HepG2 (cell line): ENCODE results near the gene RHBDL1. TPM values are rescaled to one million over a fixed set of nuclear protein-coding genes. Genes with fewer than 3 reads are reported as not detected.

Experiments used
- EHMT2 ChIP-seq: fragments of 200-600 bp; sonication (generic); IDR thresholded peaks from 2 replicates; pipeline ENCODE4 v1.7.0; 2017; ENCODE audit warnings: antibody characterized with exemption, low read depth, low read length, borderline replicate concordance
- GATAD1 ChIP-seq: IDR thresholded peaks from 2 replicates; pipeline ENCODE4 v1.6.1; 2016; ENCODE audit warnings: missing genetic modification reagents, missing compliant biosample characterization
- LCORL ChIP-seq, 2 experiments: fragments of 450-650 bp in 1 of 2; sonication (generic) in 1 of 2; formaldehyde crosslinking in 1 of 2; IDR thresholded peaks; 2 replicates each; pipeline versions ENCODE4 v1.5.0 to v1.6.1; 2017 to 2020; ENCODE audit warnings: antibody characterized with exemption in 1 of 2, missing genetic modification reagents in 1 of 2
- NRL ChIP-seq: sonication (generic); formaldehyde crosslinking; IDR thresholded peaks from 2 replicates; pipeline ENCODE4 v1.5.0; 2020; ENCODE audit warnings: missing genetic modification reagents, mild to moderate bottlenecking, moderate library complexity, borderline replicate concordance
- RFXAP ChIP-seq: sonication (generic); formaldehyde crosslinking; IDR thresholded peaks from 2 replicates; pipeline ENCODE4 v1.4.0; 2020; ENCODE audit warnings: missing genetic modification reagents, borderline replicate concordance
- SRF ChIP-seq: IDR thresholded peaks from 2 replicates; pipeline ENCODE4 v1.6.1; 2011; ENCODE audit warnings: mild to moderate bottlenecking, low read depth, low read length, moderate library complexity
- ZNF337 ChIP-seq: sonication (generic); formaldehyde crosslinking; IDR thresholded peaks from 2 replicates; pipeline ENCODE4 v1.5.1; 2020; ENCODE audit warnings: missing genetic modification reagents, low read depth, mild to moderate bottlenecking, borderline replicate concordance
- ZSCAN29 ChIP-seq: sonication (generic); formaldehyde crosslinking; conservative IDR thresholded peaks from 2 replicates; pipeline ENCODE4 v1.4.0; 2020; ENCODE audit warnings: mild to moderate bottlenecking, missing genetic modification reagents
- polyA plus RNA-seq, 8 experiments: library from polyadenylated mRNA; depleted of rRNA in 3 of 8; stranded (reverse) in 7 of 8; unstranded in 1 of 8; fragments of >200 nt; fragmentation: Illumina TruSeq in 4 of 8; extraction: Trizol in 4 of 8; gene quantifications; 2 replicates each; pipeline versions ENCODE4 v1.2.1 to v1.2.3, GENCODE V29; 2011 to 2016; ENCODE audit warnings: low read depth in 4 of 8, missing spikeins in 1 of 8, mixed read lengths in 1 of 8; ENCODE audit not compliant: insufficient read depth in 1 of 8
- total RNA-seq, 5 experiments: library from RNA; depleted of rRNA; stranded (reverse); fragments of >200 nt; fragmentation: Illumina TruSeq; extraction: Trizol; gene quantifications; 2 replicates each; pipeline ENCODE4 v1.2.3, GENCODE V29; 2016; ENCODE audit warnings: low read depth in 1 of 5
- TF ChIP-seq, protein P1 (sequence below): sonication (generic); formaldehyde crosslinking; IDR thresholded peaks from 2 replicates; pipeline ENCODE4 v1.4.0; 2020; ENCODE audit warnings: mild to moderate bottlenecking, missing genetic modification reagents
- TF ChIP-seq, protein P2 (sequence below): sonication (generic); formaldehyde crosslinking; IDR thresholded peaks from 2 replicates; pipeline ENCODE4 v1.4.0; 2020; ENCODE audit warnings: missing genetic modification reagents, borderline replicate concordance
- TF ChIP-seq, protein P3 (sequence below): sonication (generic); formaldehyde crosslinking; IDR thresholded peaks from 2 replicates; pipeline ENCODE4 v1.8.0; 2022; ENCODE audit warnings: mild to moderate bottlenecking, missing genetic modification reagents
- TF ChIP-seq, protein P4 (sequence below): sonication (generic); formaldehyde crosslinking; IDR thresholded peaks from 2 replicates; pipeline ENCODE4 v1.8.1; 2022; ENCODE audit warnings: mild to moderate bottlenecking, missing genetic modification reagents

Gene RHBDL1
- total and polyA plus RNA-seq, 2 of the 13 experiments (the other 11 are each of a cell fraction or from before 2014, with no cell fraction given) = 1.8 to 3.8 TPM

DNA sequence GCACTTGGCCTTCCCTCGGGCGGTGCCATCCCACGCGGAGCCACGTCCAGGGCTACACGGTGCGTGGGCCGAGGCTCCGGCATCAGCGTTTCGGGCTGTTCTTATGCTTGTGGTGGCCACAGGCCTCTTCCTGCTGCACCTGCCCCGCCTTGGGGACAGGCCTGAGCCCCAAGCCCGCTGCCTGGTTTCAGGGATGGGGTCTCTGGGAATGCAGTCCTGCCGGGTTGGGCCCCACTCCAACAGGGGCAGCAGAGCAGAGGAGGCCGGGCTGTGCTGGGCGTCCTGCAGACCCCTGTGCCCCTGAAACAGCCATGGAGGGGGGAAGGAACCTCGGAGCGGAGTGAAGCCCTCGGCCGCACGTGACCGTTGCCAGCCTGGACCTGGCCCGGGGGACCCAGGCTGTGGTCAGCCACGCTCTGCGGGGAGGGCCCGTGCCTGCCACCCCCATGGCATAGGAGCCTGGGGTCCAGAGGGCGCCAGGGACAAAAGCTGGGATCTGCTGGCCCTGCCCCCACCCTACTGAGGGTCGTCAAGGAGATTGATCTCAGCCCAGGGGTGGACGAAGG, 45.1 kb upstream of the RHBDL1 start (continued):
- TF ChIP-seq, protein P1, sequence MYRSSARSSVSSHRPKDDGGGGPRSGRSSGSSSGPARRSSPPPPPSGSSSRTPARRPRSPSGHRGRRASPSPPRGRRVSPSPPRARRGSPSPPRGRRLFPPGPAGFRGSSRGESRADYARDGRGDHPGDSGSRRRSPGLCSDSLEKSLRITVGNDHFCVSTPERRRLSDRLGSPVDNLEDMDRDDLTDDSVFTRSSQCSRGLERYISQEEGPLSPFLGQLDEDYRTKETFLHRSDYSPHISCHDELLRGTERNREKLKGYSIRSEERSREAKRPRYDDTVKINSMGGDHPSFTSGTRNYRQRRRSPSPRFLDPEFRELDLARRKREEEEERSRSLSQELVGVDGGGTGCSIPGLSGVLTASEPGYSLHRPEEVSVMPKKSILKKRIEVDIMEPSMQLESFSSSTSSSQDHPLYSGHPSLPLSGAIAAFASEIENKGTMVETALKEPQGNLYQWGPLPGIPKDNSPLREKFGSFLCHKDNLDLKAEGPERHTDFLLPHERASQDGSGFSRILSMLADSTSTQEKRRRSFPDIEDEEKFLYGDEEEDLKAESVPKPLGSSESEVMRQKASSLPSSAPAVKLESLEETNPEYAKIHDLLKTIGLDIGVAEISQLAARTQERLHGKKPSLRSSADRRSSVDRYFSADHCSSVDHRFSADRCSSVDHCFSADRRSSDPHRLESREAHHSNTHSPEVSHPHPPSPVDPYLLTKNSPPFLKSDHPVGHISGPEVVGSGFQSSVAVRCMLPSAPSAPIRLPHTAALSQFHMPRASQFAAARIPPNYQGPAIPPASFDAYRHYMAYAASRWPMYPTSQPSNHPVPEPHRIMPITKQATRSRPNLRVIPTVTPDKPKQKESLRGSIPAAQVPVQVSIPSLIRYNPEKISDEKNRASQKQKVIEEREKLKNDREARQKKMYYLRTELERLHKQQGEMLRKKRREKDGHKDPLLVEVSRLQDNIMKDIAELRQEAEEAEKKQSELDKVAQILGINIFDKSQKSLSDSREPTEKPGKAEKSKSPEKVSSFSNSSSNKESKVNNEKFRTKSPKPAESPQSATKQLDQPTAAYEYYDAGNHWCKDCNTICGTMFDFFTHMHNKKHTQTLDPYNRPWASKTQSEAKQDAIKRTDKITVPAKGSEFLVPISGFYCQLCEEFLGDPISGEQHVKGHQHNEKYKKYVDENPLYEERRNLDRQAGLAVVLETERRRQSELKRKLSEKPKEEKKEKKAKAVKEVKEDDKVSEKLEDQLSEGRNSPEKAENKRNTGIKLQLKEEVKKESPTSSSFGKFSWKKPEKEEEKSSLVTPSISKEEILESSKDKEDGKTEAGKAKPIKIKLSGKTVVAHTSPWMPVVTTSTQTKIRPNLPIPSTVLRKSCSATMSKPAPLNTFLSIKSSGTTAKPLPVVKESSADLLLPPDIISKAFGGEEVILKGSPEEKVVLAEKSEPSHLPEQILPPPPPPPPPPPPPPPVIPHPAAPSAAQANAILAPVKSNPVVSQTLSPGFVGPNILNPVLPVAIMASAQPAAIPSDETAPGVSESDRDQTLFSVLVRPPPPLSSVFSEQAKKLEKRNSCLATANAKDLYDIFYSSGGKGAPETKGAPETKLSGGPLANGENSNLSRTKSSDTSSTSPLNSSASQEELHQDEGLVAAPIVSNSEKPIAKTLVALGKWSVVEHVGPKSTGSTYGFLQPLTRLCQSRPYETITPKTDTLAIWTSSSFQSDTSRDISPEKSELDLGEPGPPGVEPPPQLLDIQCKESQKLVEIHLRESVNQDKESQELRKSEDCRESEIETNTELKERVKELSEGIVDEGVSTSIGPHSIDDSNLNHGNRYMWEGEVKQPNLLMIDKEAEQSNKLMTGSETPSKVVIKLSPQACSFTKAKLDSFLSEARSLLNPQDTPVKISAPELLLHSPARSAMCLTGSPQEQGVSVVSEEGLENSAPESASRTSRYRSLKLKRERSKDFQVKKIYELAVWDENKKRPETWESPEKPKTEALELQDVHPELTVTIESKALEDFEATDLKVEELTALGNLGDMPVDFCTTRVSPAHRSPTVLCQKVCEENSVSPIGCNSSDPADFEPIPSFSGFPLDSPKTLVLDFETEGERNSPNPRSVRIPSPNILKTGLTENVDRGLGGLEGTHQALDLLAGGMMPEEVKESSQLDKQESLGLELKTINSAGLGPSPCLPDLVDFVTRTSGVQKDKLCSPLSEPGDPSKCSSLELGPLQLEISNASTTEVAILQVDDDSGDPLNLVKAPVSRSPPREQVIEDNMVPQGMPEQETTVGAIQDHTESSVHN (CRISPR knock-in tag) = peak; percentile 60
- TF ChIP-seq NRL (CRISPR knock-in tag) (no peak; the same call in 1 of the 2 replicates), ZSCAN29 (CRISPR knock-in tag) (no peak; the same call in 1 of the 2 replicates), ZNF337 (CRISPR knock-in tag) (no peak), LCORL (IDR thresholded peaks at IDR 0.05) (no peak), LCORL (CRISPR knock-in tag; IDR thresholded peaks at IDR 0.05) (no peak), RFXAP (CRISPR knock-in tag) (peak; percentile 49; the same call in 1 of the 2 replicates), EHMT2 (no peak), GATAD1 (no peak), SRF (no peak)
- TF ChIP-seq, protein P2, sequence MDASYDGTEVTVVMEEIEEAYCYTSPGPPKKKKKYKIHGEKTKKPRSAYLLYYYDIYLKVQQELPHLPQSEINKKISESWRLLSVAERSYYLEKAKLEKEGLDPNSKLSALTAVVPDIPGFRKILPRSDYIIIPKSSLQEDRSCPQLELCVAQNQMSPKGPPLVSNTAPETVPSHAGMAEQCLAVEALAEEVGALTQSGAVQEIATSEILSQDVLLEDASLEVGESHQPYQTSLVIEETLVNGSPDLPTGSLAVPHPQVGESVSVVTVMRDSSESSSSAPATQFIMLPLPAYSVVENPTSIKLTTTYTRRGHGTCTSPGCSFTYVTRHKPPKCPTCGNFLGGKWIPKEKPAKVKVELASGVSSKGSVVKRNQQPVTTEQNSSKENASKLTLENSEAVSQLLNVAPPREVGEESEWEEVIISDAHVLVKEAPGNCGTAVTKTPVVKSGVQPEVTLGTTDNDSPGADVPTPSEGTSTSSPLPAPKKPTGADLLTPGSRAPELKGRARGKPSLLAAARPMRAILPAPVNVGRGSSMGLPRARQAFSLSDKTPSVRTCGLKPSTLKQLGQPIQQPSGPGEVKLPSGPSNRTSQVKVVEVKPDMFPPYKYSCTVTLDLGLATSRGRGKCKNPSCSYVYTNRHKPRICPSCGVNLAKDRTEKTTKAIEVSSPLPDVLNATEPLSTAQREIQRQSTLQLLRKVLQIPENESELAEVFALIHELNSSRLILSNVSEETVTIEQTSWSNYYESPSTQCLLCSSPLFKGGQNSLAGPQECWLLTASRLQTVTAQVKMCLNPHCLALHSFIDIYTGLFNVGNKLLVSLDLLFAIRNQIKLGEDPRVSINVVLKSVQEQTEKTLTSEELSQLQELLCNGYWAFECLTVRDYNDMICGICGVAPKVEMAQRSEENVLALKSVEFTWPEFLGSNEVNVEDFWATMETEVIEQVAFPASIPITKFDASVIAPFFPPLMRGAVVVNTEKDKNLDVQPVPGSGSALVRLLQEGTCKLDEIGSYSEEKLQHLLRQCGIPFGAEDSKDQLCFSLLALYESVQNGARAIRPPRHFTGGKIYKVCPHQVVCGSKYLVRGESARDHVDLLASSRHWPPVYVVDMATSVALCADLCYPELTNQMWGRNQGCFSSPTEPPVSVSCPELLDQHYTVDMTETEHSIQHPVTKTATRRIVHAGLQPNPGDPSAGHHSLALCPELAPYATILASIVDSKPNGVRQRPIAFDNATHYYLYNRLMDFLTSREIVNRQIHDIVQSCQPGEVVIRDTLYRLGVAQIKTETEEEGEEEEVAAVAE (CRISPR knock-in tag) = no peak
- TF ChIP-seq, protein P3, sequence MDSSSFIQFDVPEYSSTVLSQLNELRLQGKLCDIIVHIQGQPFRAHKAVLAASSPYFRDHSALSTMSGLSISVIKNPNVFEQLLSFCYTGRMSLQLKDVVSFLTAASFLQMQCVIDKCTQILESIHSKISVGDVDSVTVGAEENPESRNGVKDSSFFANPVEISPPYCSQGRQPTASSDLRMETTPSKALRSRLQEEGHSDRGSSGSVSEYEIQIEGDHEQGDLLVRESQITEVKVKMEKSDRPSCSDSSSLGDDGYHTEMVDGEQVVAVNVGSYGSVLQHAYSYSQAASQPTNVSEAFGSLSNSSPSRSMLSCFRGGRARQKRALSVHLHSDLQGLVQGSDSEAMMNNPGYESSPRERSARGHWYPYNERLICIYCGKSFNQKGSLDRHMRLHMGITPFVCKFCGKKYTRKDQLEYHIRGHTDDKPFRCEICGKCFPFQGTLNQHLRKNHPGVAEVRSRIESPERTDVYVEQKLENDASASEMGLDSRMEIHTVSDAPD (CRISPR knock-in tag) = no peak
- TF ChIP-seq, protein P4, sequence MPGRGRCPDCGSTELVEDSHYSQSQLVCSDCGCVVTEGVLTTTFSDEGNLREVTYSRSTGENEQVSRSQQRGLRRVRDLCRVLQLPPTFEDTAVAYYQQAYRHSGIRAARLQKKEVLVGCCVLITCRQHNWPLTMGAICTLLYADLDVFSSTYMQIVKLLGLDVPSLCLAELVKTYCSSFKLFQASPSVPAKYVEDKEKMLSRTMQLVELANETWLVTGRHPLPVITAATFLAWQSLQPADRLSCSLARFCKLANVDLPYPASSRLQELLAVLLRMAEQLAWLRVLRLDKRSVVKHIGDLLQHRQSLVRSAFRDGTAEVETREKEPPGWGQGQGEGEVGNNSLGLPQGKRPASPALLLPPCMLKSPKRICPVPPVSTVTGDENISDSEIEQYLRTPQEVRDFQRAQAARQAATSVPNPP (CRISPR knock-in tag) = no peak
